HEK293 (cell line): ENCODE data around the gene AQP1.
A peak's percentile ranks its signal among the peaks of the same experiment; 100 is the strongest.

Experiments
- CTCF ChIA-PET: fragments of 350-600 bp; formaldehyde crosslinking; extraction: SDS; loops from one replicate; lab custom pipeline; 2021; ENCODE audit warnings: antibody characterized with exemption; lab: Yijun Ruan, JAX
- POLR2A ChIA-PET: fragments of 300-600 bp; formaldehyde crosslinking; extraction: SDS; loops from one replicate; lab custom pipeline; 2020; ENCODE audit warnings: antibody characterized with exemption, inconsistent platforms; lab: Yijun Ruan, JAX
- H3K27ac ChIP-seq: fragments of 200-500 bp; sonication (Bioruptor generic); 2 replicates; pipeline ENCODE4 v1.5.1; 2014; ENCODE audit warnings: low read depth, low read length, control low read depth, inconsistent platforms; ENCODE audit errors: extremely low read depth
- H3K36me3 ChIP-seq, 2 experiments: fragments of 200-500 bp in 1 of 2; sonication (Bioruptor generic) in 1 of 2; 1 replicate in 1 of 2; 2 replicates in 1 of 2; pipeline ENCODE4 v1.5.1; 2014 to 2017; ENCODE audit warnings: inconsistent platforms in 2 of 2, low read length in 2 of 2; ENCODE audit not compliant: control insufficient read depth in 2 of 2, insufficient read depth in 1 of 2
- H3K4me1 ChIP-seq: fragments of 200-500 bp; sonication (Bioruptor generic); 2 replicates; pipeline ENCODE4 v1.5.1; 2014; ENCODE audit warnings: mild to moderate bottlenecking, low read length, inconsistent platforms; ENCODE audit not compliant: control insufficient read depth, insufficient read depth
- H3K4me3 ChIP-seq: 2 replicates; pipeline ENCODE4 v1.5.1; 2011; ENCODE audit warnings: low read depth, mild to moderate bottlenecking, control low read depth, low read length, moderate library complexity
- H3K9me3 ChIP-seq: fragments of 200-500 bp; sonication (Bioruptor generic); 2 replicates; pipeline ENCODE4 v1.5.1; 2014; ENCODE audit warnings: low read depth, low read length, inconsistent platforms; ENCODE audit not compliant: control insufficient read depth, insufficient read depth
- KLF7 ChIP-seq: fragments of 450-650 bp; formaldehyde crosslinking; IDR thresholded peaks from 2 replicates; pipeline ENCODE4 v1.5.1; 2016; ENCODE audit warnings: missing biosample characterization, missing genetic modification characterization, borderline replicate concordance
- PRDM2 ChIP-seq: fragments of 450-650 bp; formaldehyde crosslinking; IDR thresholded peaks from 2 replicates; pipeline ENCODE4 v1.5.1; 2016; ENCODE audit warnings: missing biosample characterization, missing genetic modification characterization, borderline replicate concordance
- SCRT2 ChIP-seq: fragments of 450-650 bp; formaldehyde crosslinking; IDR thresholded peaks from 2 replicates; pipeline ENCODE4 v1.5.1; 2016; ENCODE audit warnings: missing biosample characterization, missing genetic modification characterization
- SP3 ChIP-seq: fragments of 450-650 bp; formaldehyde crosslinking; IDR thresholded peaks from 2 replicates; pipeline ENCODE4 v1.5.1; 2016; ENCODE audit warnings: missing biosample characterization, missing genetic modification characterization
- TCF7L2 ChIP-seq: IDR thresholded peaks from 2 replicates; pipeline ENCODE4 v1.6.1; 2011; ENCODE audit warnings: low read depth, mild to moderate bottlenecking, inconsistent platforms, low read length, moderate library complexity, borderline replicate concordance
- ZBTB48 ChIP-seq: fragments of 450-650 bp; formaldehyde crosslinking; IDR thresholded peaks from 2 replicates; pipeline ENCODE4 v1.5.1; 2016; ENCODE audit warnings: missing biosample characterization, missing genetic modification characterization
- ZFP41 ChIP-seq: fragments of 450-650 bp; formaldehyde crosslinking; IDR thresholded peaks from 2 replicates; pipeline ENCODE4 v1.5.1; 2016; ENCODE audit warnings: missing biosample characterization, missing genetic modification characterization, borderline replicate concordance
- ZIC2 ChIP-seq: fragments of 450-650 bp; formaldehyde crosslinking; IDR thresholded peaks from 2 replicates; pipeline ENCODE4 v1.5.1; 2016; ENCODE audit warnings: missing biosample characterization, missing genetic modification characterization
- ZNF121 ChIP-seq: fragments of 450-650 bp; formaldehyde crosslinking; IDR thresholded peaks from 2 replicates; pipeline ENCODE4 v1.5.1; 2016; ENCODE audit warnings: missing biosample characterization, missing genetic modification characterization
- ZNF138 ChIP-seq: fragments of 450-650 bp; formaldehyde crosslinking; IDR thresholded peaks from 2 replicates; pipeline ENCODE4 v1.5.1; 2016; ENCODE audit warnings: missing biosample characterization, missing genetic modification characterization, borderline replicate concordance
- ZNF140 ChIP-seq: fragments of 450-650 bp; formaldehyde crosslinking; IDR thresholded peaks from 2 replicates; pipeline ENCODE4 v1.5.1; 2016; ENCODE audit warnings: missing biosample characterization, missing genetic modification characterization
- ZNF155 ChIP-seq: fragments of 450-650 bp; formaldehyde crosslinking; IDR thresholded peaks from 2 replicates; pipeline ENCODE4 v1.5.1; 2016; ENCODE audit warnings: missing biosample characterization, missing genetic modification characterization
- ZNF26 ChIP-seq: fragments of 450-650 bp; formaldehyde crosslinking; IDR thresholded peaks from 2 replicates; pipeline ENCODE4 v1.5.1; 2016; ENCODE audit warnings: missing biosample characterization, missing genetic modification characterization
- ZNF433 ChIP-seq: fragments of 450-650 bp; formaldehyde crosslinking; IDR thresholded peaks from 2 replicates; pipeline ENCODE4 v1.5.1; 2016; ENCODE audit warnings: missing biosample characterization, missing genetic modification characterization, low read depth
- ZNF555 ChIP-seq: fragments of 450-650 bp; formaldehyde crosslinking; conservative IDR thresholded peaks from 2 replicates; pipeline ENCODE4 v1.5.1; 2017; ENCODE audit warnings: missing biosample characterization, mild to moderate bottlenecking, missing genetic modification characterization, inconsistent platforms
- ZNF621 ChIP-seq: fragments of 450-650 bp; formaldehyde crosslinking; IDR thresholded peaks from 2 replicates; pipeline ENCODE4 v1.5.1; 2017; ENCODE audit warnings: missing biosample characterization, missing genetic modification characterization
- ZNF626 ChIP-seq: fragments of 450-650 bp; sonication (Bioruptor Pico); formaldehyde crosslinking; IDR thresholded peaks from 2 replicates; pipeline ENCODE4 v1.5.1; 2018; ENCODE audit warnings: missing biosample characterization, missing genetic modification characterization, inconsistent platforms
- ZNF658 ChIP-seq: fragments of 450-650 bp; formaldehyde crosslinking; IDR thresholded peaks from 2 replicates; pipeline ENCODE4; 2016; ENCODE audit warnings: missing biosample characterization, missing genetic modification characterization
- ZNF660 ChIP-seq: fragments of 450-650 bp; IDR thresholded peaks from 2 replicates; pipeline ENCODE4 v1.5.1; 2018; ENCODE audit warnings: missing biosample characterization, mild to moderate bottlenecking, missing genetic modification characterization
- ZNF704 ChIP-seq: fragments of 450-650 bp; formaldehyde crosslinking; IDR thresholded peaks from 2 replicates; pipeline ENCODE4 v1.5.1; 2016; ENCODE audit warnings: missing biosample characterization, missing genetic modification characterization
- ZNF777 ChIP-seq: fragments of 450-650 bp; formaldehyde crosslinking; IDR thresholded peaks from 2 replicates; pipeline ENCODE4 v1.5.1; 2017; ENCODE audit warnings: missing biosample characterization, missing genetic modification characterization, borderline replicate concordance
- TF ChIP-seq, protein P1 (sequence below): fragments of 450-650 bp; formaldehyde crosslinking; IDR thresholded peaks from 2 replicates; pipeline ENCODE4 v1.5.1; 2017; ENCODE audit warnings: missing biosample characterization, missing genetic modification characterization

AQP1 gene

DNA sequence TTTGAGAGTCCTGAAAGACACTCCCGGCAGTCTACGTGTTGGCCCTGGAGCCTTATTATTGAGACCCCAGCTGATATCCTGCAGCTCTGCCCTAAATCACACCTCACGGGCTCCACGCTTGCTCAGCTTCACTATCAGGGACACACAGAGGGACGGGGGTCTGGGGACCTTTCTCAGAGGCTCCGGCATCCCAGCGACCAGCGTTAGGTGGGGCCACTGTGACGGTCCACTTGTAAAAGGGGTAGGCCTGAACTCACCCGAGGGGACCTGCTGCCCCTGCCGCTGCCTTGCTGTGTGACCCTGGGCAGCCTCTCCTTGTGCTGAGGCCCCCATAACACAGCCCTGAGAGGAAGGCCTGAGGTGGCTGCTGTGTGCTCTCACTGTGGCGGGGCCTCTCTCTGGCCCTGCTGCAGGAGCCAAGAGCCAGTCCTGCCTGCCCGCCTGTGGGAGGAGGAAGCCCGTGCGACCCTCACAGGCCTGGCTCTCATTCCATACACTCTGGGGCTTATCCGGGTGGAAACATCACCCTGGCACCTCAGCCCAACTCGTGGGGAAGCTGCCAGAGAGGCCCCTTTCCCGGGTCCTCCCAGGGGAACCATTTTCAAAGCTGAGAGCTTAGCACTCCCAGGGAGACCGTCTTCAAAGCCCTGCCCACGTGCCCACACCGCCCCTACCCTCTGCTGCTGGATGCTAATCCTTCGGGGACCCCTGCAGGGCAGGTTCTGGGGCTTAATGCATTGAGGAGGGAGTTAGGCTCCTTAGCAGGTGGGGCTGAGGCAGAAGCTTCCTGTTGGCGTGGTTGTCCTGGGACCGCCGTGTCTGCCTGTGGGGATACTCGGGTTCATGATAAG lies 21.7 kb downstream of the AQP1 start:
- no peaks in the 10 kb centered on the region for H3K4me1 ChIP-seq
- CTCF ChIA-PET, result interaction anchor here (0.5 kb wide), 1 partner anchor 247 kb away, joined by 3 read pairs; no protein-coding TSS in a partner anchor
- H3K36me3 ChIP-seq, result no peaks in the 10 kb centered on the region
- H3K9me3 ChIP-seq, result no peaks in the 10 kb centered on the region
- POLR2A ChIA-PET, result no interaction called here
- H3K4me3 ChIP-seq, result no peak overlapping the region
- TF ChIP-seq ZNF138 (tag by site-specific recombination) (no peak), KLF7 (tag by site-specific recombination) (no peak), ZIC2 (tag by site-specific recombination) (peak; percentile 52)
- TF ChIP-seq, protein P1, sequence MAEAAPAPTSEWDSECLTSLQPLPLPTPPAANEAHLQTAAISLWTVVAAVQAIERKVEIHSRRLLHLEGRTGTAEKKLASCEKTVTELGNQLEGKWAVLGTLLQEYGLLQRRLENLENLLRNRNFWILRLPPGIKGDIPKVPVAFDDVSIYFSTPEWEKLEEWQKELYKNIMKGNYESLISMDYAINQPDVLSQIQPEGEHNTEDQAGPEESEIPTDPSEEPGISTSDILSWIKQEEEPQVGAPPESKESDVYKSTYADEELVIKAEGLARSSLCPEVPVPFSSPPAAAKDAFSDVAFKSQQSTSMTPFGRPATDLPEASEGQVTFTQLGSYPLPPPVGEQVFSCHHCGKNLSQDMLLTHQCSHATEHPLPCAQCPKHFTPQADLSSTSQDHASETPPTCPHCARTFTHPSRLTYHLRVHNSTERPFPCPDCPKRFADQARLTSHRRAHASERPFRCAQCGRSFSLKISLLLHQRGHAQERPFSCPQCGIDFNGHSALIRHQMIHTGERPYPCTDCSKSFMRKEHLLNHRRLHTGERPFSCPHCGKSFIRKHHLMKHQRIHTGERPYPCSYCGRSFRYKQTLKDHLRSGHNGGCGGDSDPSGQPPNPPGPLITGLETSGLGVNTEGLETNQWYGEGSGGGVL (tag by site-specific recombination), result no peak
- H3K27ac ChIP-seq, result no peak overlapping the region

DNA sequence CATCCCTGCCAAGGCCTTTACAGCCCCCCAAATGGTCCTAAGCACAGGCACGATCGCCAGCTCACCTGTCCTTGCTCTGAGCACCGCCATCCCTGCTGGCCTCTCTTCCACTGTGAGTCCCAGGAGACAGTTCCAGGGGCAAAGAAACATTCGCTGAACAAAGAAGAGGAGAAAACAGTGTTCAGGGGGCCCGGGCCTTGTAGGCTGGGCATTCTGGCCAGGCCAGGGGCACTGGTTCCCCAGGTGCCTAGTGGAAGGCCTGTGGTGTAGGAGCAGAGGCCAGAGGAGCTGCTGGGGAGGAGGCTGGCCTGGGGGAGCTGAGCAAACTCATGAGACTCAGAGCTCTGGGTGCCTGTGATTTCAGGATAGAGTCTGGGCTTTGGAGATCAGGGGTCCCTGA lies 22.6 kb downstream of the AQP1 start:
- Histone ChIP-seq H3K36me3 (no peaks in the 10 kb centered on the region), H3K9me3 (no peaks in the 10 kb centered on the region), H3K4me3 (no peak overlapping the region), H3K27ac (no peak overlapping the region), H3K4me1 (no peaks in the 10 kb centered on the region)
- ChIA-PET POLR2A (no interaction called here), CTCF (interaction anchor here (0.6 to 0.8 kb wide), 2 partner anchors 49 to 1114 kb away, joined by 3 to 4 read pairs; no protein-coding TSS in a partner anchor)
- TF ChIP-seq ZNF555, result no peak
- no peak for TF ChIP-seq ZNF704 (tag by site-specific recombination)
- no peak for TF ChIP-seq ZNF140 (tag by site-specific recombination)
- no peak for TF ChIP-seq SP3 (tag by site-specific recombination)
- no peak for TF ChIP-seq TCF7L2
- no peak for TF ChIP-seq ZNF121 (tag by site-specific recombination)
- no peak for TF ChIP-seq ZBTB48
- no peak for TF ChIP-seq ZNF660 (tag by site-specific recombination)
- no peak for TF ChIP-seq ZNF26 (tag by site-specific recombination)
- no peak for TF ChIP-seq ZNF777 (tag by site-specific recombination)
- no peak for TF ChIP-seq SCRT2 (tag by site-specific recombination)
- no peak for TF ChIP-seq ZFP41 (tag by site-specific recombination)
- no peak for TF ChIP-seq PRDM2 (tag by site-specific recombination)
- TF ChIP-seq ZNF433 (tag by site-specific recombination), result no peak
- no peak for TF ChIP-seq ZNF658 (tag by site-specific recombination)
- TF ChIP-seq ZNF621 (tag by site-specific recombination), result no peak
- TF ChIP-seq ZNF626 (tag by site-specific recombination), result no peak
- TF ChIP-seq ZNF155 (tag by site-specific recombination), result no peak
